ENCODE data around the gene SATB2.

SATB2 gene

DNA sequence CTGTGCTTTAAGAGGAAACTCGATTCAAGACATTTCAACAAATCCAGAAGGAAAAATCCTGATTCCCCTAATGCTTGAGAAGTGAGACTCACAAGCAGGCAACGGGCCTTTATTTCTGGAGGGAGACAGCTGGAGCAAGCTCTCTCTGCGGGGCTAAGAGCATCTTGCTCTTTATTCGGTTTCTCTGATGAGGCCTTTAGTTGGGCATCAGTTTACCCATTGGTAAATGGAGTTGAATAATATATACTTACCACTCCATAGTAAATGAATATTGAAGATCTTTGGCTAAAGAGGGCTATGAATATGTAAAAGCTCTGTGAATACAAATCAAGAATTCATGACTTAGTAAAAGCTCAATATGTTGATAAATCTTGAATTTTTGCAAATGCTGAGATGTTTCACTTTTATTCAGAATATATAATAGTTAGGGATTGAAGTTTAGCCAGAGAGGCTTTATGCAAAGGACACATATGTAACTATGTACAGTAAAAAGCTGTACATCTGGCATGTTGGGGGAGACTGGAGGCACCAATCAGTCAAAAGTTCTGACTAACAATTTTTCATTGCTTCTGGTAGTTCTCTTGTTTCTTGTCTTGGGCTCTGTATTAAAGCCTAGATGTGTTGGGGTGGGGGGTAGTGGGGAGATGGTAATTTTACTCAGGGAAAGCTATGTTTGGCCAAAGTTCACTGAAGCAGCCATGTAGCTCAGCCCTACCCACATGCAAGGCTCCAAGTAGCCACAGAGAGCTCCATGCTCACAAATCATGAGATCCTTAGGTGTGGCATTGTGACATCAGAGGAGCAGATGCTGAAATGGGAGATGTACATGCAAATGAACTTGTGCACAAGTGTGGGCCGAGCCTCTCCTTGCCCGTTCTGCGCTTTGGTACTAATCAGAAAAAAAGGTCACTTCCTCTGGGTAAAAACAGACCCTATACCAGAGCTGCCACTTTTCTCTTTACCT, 200.2 kb downstream of the SATB2 start:
- DNase-seq (ENCODE audit: low spot score), result no peak

DNA sequence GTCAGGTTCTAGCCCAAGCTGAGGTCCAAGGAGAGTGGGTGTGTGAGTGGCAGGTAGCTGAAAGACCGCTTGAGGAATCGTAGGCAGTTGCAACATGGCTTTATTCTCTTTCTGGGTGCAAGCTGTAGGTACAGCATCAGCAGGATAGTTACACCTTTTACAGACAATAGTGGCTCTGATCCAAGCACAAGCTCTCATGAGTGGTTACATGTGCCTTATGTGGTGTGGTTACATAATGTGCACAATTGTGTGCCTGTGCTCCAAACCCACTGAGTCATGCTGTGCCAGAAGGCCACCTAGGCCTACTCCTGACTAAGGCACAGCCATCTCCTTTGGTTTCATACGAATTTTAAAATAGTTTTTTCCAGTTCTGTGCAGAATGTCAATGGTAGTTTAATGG, 227.6 kb downstream of the SATB2 start:
- no peak for DNase-seq (ENCODE audit: low spot score)

DNA sequence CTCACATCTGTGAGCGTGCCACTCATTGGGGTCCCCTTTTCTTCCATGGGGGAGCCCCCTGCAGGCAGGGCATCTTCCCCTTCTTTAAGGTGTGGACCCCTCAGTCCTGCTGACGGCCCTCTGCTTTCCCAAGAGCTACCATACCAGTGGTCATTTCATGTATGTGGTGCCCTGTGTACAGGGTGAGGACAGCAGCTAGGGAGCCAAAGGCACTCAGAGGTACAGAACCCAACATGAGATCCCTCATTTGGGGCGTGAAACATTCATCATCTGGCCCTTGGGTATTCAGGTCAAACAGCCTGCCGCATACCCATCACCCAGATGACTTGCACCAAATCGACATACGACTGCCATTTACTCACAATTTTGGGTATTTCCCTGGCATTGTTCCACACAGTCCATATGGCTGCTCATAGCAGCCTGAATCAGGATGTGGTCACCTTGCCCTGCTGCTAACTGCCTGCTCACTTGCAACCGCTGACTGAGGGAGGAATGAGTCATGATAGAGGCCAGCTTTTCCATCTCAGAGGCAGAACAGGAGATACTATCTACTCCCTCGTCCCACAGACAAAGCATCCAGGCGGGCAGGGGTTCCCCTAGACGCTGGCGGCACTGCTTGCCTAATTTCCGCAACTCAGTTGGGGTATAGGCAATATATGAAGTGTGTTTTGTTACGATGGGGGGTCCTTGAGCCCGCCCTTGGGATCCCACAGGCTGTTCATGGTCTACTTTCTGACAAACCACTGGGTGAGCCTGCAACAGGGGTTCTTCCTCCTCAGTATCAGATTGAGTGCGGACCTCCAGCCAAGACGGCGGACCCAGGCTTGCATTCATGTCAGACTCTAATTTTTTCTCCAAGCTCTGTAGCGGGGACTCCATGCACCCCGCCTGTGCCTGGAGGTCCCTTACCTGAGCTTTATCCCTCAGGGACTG, 228.6 kb downstream of the SATB2 start:
- DNase-seq (ENCODE audit: low spot score), result no peak

DNA sequence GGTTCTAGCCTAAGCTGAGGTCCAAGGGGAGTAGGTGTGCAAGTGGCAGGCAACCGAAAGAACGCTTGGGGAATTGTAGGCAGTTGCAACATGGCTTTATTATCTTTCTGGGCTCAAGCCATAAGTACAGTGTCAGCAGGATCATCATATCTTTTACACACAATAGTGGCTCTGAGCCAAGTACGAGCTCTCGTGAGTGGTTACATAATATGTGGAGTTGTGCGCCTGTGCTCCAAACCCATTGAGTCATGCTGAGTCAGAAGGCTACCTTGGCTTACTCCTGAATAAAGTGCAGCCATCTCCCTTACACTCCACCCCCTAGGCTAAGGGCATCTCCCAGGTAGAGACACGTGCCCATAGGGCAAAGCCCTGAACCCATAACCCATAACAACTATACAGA, 233.9 kb downstream of the SATB2 start:
- DNase-seq (ENCODE audit: low spot score), result no peak

DNA sequence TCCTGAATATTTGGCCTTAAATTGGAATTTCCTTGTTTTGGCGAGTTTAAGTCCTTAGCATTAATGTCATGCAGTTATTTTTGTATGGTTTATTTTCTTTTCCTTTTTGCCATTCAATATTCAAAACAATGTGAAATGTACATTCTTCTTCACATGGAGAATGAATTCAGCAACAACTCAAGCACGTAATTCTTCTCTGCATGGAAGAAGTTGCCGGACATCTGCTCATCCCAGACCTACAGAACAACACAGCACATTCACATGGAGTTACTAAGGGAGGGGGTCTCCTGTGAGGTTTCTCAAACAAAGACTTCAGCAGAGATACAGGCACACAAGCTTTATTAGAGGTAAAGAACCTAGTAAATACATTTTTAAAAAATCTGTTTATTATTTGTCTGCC, 236.8 kb downstream of the SATB2 start:
- no peak for DNase-seq (ENCODE audit: low spot score)

DNA sequence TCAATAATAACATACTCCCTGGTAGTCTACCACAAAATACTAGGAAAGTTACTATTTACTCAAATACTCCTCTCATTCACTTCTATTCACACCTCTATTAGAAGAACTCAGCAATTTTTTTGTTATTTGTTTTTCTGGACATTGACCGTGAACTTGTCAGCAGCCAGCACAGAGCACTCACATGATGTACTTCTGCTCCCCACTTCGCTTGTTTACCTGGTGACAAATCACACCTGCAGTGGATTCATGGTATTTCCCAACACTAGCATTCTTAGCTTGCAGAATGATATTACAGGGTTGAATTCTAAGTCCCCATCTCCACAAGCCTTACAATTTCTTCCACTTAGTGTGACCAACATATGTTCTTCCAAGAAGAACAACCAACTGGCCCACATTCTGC, 238.2 kb downstream of the SATB2 start:
- DNase-seq (ENCODE audit: low spot score), result no peak

Data from putamen (tissue), 1 donor.